Ammon's horn (tissue), 1 donor: ENCODE results near the gene UBE2G2.

ENCODE experiments used
- DNase-seq: peaks from one replicate; pipeline ENCODE4 v3.0.0-alpha.2; 2016; ENCODE audit warnings: low spot score

The UBE2G2 gene

DNA sequence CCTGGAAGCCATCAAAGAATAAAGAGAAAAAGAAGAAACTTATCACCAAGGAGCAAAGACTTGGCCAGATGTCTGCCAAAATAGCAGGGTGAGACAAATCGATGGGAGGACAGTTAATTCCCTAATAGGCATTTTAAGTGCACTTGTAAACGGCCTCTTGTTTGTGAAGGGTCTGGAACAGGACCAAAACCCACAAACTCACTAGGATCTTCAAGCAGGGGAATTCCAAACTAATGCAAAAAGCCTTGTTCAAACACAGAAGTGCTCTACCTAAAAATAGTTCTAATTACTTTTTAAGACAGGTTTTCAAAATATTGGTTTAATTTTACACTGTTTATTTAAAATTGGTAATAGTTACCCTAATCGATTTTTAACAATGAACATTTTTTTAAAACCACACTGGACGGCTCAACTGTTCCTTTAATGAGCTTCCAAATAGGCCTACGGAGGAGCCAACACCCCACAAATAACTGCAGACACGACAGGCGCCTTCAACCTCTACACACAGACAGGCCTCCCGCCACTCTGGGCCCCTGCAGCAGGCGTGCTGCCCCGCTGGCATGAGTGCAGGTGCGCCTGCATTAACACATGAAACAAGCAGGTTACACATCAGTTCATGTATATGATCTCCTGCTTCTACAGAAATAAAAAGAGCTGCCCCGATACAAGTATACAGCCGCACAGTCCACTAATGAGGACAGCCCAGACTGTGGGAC, 15.8 kb downstream of the UBE2G2 start:
- no peak for DNase-seq

- no peak for DNase-seq
Observed at GRCh38 chr21:44784810-44785209, 16.8 kb downstream of the UBE2G2 start.

GRCh38 chr21:44783020-44783696, 18.5 kb downstream of the UBE2G2 start:
- no peak for DNase-seq

DNA sequence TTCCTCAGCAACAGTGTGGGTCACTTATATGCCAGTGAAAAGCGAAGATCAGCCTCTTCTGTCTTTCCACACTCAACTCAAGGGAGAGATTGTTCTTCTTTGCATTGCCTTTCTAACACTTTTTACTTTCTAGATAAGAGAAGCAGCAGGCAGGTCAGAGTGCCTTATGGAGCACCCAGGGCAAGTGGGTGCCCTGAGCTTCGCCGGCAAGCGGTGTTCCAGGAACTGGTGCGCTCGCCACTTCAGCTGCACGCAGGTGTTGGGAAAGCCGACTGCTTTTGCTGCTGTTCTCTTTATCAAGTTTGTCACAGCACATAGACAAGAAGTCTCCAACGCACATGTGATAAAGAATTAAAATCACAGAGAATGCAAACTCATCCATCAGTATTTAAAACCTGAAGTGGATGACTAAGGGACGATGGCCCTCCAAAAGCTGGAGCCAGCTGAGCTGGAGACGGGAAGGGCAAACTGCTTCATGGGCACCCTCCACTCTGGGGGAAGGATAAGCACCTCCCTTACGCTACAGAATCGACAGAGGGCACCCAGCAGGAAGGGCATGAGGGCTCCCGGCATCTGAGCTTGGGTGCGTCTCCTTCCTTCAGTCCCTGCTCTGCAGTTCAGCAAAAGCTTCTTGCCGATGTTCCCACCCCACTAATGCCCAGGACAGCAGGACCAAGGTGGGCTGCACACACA, 20.7 kb downstream of the UBE2G2 start:
- DNase-seq: no peak

GRCh38 chr21:44780137-44780502, 21.5 kb downstream of the UBE2G2 start:
- no peak for DNase-seq

DNA sequence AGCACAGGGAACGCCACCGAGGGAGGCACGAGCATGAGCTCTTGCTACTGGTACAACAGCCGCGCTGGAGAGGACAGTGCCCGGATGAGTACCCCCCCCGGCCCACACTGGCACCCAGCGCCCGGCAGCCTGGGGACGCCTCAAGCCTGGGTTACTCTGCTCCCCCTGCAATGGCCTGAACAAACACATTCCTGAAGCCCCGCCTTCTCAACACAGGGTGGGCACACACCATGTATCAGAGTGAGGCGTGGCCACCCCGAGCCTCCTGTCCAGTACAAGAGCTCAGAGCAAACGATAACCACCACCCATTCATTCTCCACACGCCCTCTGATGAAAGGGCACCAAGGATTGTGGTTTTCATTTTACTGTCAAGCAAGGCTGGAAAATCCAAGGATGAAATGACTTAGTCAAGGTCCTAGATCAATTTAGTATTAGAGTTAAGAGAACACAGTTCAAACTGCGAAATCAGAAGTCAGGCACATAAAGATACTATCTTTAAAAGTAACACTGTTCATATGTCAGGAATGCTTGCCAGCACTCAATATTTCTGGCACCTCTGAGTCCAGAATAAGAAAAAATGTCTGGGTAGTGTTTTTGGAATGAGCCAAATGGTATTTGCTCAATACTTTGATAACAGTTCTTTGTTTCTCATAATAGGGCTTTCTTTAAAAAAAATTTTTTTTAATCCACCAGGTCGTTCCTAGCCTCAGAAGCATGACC, 22.0 kb downstream of the UBE2G2 start:
- DNase-seq: no peak

- DNase-seq: no peak
Observed at GRCh38 chr21:44778983-44779382, 22.6 kb downstream of the UBE2G2 start.

DNA sequence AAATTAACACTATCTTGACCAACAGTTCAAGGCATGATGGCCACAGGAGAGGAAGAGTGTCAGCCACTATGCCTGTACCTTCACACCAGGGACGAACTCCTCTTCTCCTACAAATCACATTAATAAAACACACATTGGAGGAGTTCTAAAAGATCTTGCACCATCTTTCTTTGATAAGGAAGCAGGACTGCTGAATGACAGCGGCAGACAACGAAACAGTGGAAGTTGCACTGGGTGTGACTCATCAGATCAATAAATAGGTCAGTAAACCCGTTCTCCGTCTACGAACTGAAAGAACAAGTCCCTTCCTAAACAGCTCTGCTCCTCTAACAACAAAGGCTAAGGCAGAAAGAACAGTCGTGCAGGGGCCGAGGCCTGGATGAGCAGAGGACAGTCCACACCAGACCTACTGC, 23.1 kb downstream of the UBE2G2 start:
- DNase-seq: no peak

DNA sequence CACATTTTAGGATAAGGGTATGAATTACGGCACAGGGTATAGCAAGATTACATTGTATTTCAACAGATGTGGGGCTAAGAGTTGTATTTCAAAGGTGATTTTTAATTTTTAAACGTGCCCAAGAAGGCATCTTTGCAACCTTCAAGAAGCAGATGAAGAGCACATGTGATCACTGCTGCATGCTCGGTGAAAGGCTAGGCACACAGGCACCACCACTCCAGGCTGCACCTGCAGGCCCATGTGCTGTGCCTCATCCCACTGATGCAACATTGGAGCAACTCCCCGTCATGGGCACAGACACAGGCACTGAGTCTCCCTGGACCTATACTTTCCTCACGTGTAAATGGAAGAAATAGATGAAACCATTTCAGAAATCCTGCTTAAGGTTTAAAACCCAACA, 23.5 kb downstream of the UBE2G2 start:
- no peak for DNase-seq

DNA sequence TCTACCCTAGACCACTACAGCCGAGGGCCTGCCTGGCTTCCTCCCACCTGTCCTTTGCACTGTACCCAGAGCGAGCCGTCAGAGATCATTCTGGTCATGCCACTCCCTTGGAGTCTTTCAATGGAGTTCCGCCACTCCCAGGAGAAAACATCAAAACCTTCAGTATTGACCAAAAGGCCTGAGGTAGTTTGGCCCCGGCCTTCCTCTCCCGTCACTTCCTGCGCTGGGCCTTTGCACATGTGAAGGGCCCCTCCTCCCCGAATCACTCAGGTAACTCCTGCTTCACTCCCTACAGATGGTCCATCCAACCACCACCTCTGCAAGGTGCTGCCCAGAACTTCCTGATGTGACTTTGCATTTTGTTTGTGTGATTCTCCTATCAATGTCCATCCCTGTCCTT, 26.6 kb downstream of the UBE2G2 start:
- DNase-seq: no peak

DNA sequence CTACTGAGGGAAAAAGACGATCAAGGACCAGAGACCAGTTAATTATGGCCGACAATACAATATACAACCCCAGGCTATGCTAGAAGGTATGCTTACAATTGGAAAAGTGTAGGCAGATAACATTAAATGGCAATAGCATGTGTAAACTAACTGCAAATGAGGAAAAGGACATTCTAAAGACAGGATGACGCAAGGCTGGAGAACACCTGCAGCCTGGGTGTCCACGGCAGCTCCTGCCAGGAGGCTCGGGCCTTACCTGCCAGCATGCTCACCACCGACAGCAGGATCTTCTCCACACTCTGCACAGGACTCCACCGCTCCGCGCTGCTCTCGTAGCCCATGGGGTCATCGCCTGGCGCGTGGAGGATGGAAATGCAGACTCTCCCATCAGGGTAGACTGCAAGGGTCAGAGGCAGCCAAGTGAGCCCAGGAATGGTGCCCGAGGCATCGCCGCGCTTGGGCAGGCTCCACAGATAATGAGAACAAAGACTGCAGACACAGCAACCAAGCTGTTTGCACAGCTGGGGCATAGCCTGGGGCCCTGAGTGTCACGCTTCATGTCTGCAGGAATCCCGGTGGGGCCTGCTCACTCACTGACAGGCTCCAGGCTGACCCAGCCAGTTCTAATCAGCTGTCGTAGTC, 28.2 kb downstream of the UBE2G2 start:
- DNase-seq: no peak

GRCh38 chr21:44771896-44772525, 29.6 kb downstream of the UBE2G2 start:
- no peak for DNase-seq

GRCh38 chr21:44767834-44768831, 33.5 kb downstream of the UBE2G2 start:
- no peak for DNase-seq

DNA sequence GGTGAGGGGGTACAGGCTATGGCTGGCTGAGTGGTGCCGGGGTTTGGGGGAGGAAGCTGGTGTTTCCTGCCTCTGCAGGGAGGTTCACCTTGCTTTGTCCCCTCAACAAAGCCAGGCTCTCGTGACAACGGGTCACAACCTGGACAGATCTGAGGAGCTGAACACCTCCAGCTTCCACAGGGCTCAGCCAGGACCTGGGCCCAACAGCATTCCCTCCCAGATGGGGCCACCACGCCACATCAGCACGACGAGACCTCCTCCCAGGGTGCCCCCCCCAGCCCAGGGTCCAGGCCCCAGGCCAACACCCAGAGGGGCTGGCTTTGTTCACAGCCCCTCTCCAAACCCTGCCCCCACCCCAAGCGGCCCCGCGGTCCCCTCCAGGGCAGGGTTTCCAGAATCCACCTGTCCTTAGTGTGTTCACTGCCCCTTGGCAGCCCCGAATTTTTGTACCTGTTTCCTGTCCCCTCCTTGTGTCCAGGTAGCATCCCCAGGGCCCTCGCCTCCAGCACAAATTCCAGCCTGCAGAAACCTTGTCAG, 34.7 kb downstream of the UBE2G2 start:
- DNase-seq: no peak

GRCh38 chr21:44766014-44766817, 35.4 kb downstream of the UBE2G2 start:
- DNase-seq: no peak

- DNase-seq: no peak
Observed at GRCh38 chr21:44765231-44766013, 36.2 kb downstream of the UBE2G2 start.

DNA sequence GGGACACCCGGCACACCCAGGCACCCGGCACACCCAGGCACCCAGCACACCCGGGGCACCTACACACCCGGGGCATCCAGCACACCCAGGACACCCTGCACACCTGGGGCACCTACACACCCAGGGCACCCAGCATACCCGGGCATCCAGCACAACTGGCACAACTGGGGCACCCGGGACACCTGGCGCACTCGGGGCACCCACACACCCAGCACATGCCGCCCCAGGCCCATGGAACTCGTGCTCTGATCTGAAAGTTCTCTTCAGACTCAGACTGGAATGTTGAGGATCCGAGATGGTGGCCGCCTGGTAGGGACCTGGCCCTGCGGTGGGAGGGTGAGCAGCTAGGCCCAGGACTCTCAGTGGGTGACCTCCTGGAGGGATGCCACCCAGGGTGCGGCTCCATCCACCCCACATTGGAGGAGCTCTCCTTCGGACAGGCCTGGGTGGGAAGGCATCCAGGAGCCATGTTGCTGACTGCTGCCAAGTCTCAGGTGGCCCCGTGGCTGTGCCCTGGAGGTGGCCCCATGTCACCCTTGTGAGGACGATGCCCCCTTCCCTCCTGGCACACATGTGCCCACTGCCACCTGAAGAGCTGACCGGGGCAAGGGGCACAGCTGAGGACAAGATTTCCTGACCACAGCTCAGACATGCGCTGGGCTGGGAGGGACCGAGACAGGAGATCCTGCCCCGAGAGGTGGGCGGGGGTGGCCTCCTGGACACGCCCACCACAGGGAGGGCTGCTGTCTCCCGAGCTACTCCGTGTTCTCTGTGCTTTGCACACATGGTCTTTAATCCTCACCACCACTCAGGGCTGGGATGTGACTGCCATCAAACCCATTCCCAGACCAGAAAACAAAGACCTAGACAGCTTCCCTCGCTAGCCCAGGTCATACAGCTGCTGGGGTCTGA, 37.0 kb downstream of the UBE2G2 start:
- DNase-seq: no peak
